OCI-LY3 (cell line): ENCODE results near the gene PNCK.

ENCODE experiments used
- H2AFZ ChIP-seq: fragments of 200-600, 300-600 bp; shearing (Covaris generic); 2 replicates; pipeline ENCODE4 v1.6.0; 2014; ENCODE audit warnings: antibody characterized with exemption, low read depth, low read length
- H3K27ac ChIP-seq: fragments of 200-600, 300-600 bp; sonication (generic); 2 replicates; pipeline ENCODE4 v1.5.1; 2014; ENCODE audit warnings: mild to moderate bottlenecking, low read length, moderate library complexity, mixed read lengths
- H3K27me3 ChIP-seq: fragments of 200-600, 300-600 bp; sonication (generic); 2 replicates; pipeline ENCODE4 v1.6.1; 2014; ENCODE audit warnings: low read depth, low read length, mixed read lengths
- H3K36me3 ChIP-seq: fragments of 200-600, 300-600 bp; sonication (generic); replicated peaks from 2 replicates; pipeline ENCODE3; 2014; ENCODE audit warnings: low read depth, low read length, mixed read lengths
- H3K4me1 ChIP-seq: fragments of 300-600, 200-600 bp; sonication (generic); 2 replicates; pipeline ENCODE4 v1.6.1; 2014; ENCODE audit warnings: low read length, mixed read lengths
- H3K4me2 ChIP-seq: fragments of 200-600, 300-600 bp; sonication (generic); 2 replicates; pipeline ENCODE4 v1.6.1; 2014; ENCODE audit warnings: low read length, mixed read lengths
- H3K4me3 ChIP-seq: fragments of 300-600, 200-600 bp; sonication (generic); 2 replicates; pipeline ENCODE4 v1.5.1; 2014; ENCODE audit warnings: antibody characterized with exemption, mild to moderate bottlenecking, low read length, moderate library complexity
- H3K79me2 ChIP-seq: fragments of 300-600, 200-600 bp; shearing (Covaris generic); 2 replicates; pipeline ENCODE4 v1.6.1; 2014; ENCODE audit warnings: mild to moderate bottlenecking, low read length, mixed read lengths
- H3K9ac ChIP-seq: fragments of 300-600, 200-600 bp; shearing (Covaris generic); 2 replicates; pipeline ENCODE4 v1.6.0; 2014; ENCODE audit warnings: mild to moderate bottlenecking, low read length, moderate library complexity
- H3K9me3 ChIP-seq: fragments of 200-600, 300-600 bp; shearing (Covaris generic); 2 replicates; pipeline ENCODE4 v1.6.1; 2014; ENCODE audit warnings: low read length, mixed read lengths; ENCODE audit not compliant: insufficient read depth
- H4K20me1 ChIP-seq: fragments of 200-600, 300-600 bp; sonication (generic); 2 replicates; pipeline ENCODE4 v1.6.1; 2016; ENCODE audit warnings: low read length, mixed read lengths; ENCODE audit not compliant: insufficient read depth
- EZH2phosphoT487 ChIP-seq: fragments of 200-600 bp; shearing (Covaris generic); IDR thresholded peaks from 2 replicates; pipeline ENCODE4 v1.6.1; 2018; ENCODE audit warnings: antibody characterized with exemption, mixed run types, low read depth
- TF ChIP-seq, protein P1 (sequence below): fragments of 200-600, 300-600 bp; sonication (generic); IDR thresholded peaks from 2 replicates; pipeline ENCODE4 v1.5.1; 2014; ENCODE audit warnings: antibody characterized with exemption, low read length, low read depth

Gene PNCK

DNA sequence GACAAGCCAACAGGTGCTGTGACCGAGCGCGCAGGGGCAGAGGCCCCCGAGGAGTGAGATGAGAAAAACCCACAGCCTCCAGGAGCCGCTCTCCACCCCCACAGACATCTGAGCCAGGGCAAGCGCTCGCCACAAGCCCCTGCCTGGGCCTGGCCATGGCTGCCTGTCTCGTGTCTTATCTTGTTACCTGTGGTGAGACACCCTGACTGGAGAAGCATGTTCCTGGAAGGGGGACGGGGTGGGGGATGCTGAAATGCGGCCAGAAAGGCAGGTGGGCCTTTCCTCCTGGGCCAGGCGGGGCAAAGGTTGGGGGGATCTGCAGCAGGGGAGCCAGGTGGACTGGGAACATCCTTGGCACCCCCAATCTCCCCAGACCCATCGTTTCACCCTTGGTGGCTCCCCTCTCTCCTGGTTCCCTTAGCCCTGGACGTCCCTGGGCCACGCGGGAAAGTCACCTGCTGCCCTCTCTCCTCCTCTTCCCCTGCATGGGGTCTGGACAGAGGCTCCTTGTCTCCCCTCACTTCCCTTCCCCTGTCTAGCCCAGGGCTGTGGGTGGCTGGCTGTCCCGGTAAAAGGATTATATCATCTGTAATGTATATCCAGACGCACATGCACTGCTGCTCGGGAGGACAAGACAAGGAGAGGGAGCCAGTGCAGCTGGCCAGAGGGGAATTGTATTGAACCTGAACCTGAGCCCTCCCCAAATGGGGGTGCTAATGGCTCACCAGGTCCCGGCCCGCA, 35.0 kb downstream of the PNCK start:
- no peaks in the 10 kb centered on the region for H3K36me3 ChIP-seq
- H2AFZ ChIP-seq, result no peak overlapping the region
- H3K9me3 ChIP-seq, result no peaks in the 10 kb centered on the region
- no peaks in the 10 kb centered on the region for H4K20me1 ChIP-seq
- peaks cover 16% of the 10 kb centered on the region; the same call in 1 of the 2 replicates for H3K4me1 ChIP-seq
- no peak for TF ChIP-seq EZH2phosphoT487
- TF ChIP-seq, protein P1, sequence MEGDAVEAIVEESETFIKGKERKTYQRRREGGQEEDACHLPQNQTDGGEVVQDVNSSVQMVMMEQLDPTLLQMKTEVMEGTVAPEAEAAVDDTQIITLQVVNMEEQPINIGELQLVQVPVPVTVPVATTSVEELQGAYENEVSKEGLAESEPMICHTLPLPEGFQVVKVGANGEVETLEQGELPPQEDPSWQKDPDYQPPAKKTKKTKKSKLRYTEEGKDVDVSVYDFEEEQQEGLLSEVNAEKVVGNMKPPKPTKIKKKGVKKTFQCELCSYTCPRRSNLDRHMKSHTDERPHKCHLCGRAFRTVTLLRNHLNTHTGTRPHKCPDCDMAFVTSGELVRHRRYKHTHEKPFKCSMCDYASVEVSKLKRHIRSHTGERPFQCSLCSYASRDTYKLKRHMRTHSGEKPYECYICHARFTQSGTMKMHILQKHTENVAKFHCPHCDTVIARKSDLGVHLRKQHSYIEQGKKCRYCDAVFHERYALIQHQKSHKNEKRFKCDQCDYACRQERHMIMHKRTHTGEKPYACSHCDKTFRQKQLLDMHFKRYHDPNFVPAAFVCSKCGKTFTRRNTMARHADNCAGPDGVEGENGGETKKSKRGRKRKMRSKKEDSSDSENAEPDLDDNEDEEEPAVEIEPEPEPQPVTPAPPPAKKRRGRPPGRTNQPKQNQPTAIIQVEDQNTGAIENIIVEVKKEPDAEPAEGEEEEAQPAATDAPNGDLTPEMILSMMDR, result no peak
- H3K27me3 ChIP-seq, result peaks cover 4% of the 10 kb centered on the region; the same call in 1 of the 2 replicates
- no peak overlapping the region for H3K9ac ChIP-seq
- no peak overlapping the region for H3K4me3 ChIP-seq
- no peaks in the 10 kb centered on the region for H3K79me2 ChIP-seq
- H3K4me2 ChIP-seq, result no peak overlapping the region
- no peak overlapping the region for H3K27ac ChIP-seq

DNA sequence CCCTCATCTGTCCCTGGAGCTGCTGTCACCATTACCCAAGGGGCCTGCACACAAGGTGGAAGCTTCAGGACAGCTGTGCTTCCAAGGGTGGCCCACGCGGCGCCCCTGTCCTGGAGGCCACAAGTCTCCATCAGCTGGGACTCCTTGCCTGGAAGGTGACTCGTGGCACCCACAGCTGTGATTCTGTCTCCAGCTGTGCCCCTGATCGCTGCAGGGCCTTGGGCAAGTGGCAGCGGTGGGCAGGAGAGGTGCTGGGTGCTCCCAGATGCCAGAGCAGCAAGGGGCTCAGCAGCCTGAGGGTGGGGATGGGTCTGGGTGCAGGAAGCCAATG, 35.6 kb downstream of the PNCK start:
- Histone ChIP-seq H3K4me3 (no peak overlapping the region), H3K36me3 (no peaks in the 10 kb centered on the region), H3K9ac (no peak overlapping the region), H3K27me3 (peaks cover 4% of the 10 kb centered on the region; the same call in 1 of the 2 replicates), H2AFZ (no peak overlapping the region), H3K79me2 (no peaks in the 10 kb centered on the region), H4K20me1 (no peaks in the 10 kb centered on the region), H3K4me2 (no peak overlapping the region), H3K27ac (no peak overlapping the region), H3K4me1 (peaks cover 16% of the 10 kb centered on the region; the same call in 1 of the 2 replicates), H3K9me3 (no peaks in the 10 kb centered on the region)
- TF ChIP-seq EZH2phosphoT487, result no peak
- TF ChIP-seq, protein P1, result no peak

DNA sequence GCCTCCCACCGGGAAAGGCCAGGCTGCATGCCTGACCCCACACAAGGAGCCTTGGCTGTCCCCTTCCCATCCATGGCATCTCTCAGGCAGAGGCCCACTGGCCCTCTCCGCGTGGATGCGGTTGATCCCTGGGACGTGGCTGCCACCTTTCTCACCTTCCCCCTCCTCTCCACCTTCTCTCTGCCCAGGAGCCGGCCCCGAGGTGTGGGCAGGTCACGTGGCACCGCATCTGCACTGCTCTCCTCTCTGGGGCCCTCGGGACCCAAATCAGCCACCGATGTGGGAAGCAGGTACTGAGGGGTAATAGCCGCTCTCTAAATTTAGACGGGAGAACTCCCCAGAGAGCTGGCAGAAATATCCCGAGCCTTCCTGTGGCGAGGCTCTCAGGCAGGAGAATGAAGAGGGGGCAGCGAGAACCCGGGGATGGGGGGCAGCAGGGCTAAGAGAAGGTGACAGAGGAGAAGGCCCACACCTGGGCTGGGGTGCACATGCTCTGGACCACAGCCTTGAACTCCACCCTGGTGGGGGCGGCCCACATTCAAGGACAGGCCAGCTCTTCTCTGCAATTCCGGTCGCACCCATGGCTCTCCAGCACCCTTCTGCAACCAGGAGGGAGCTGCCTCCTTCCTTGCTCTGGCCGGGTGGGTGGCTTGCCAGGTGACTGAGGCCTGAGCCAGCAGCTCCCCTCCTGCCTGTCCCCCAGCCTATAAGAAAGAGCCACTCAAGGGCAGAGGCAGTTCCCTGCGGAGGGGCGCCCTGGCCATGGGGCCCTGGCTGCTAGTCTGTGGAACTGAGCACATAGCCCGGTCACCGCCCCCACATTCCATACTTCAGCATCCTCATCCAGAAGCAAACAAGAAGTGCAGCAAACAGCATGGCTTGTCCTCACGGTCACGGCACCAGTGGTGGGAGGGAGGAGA, 36.2 kb downstream of the PNCK start:
- Histone ChIP-seq H3K4me2 (no peak overlapping the region), H3K27ac (no peak overlapping the region), H3K9me3 (no peaks in the 10 kb centered on the region), H3K9ac (no peak overlapping the region), H3K79me2 (no peaks in the 10 kb centered on the region), H3K36me3 (no peaks in the 10 kb centered on the region), H3K4me3 (no peak overlapping the region), H3K4me1 (peaks cover 16% of the 10 kb centered on the region; the same call in 1 of the 2 replicates), H3K27me3 (peaks cover 4% of the 10 kb centered on the region; the same call in 1 of the 2 replicates), H2AFZ (no peak overlapping the region), H4K20me1 (no peaks in the 10 kb centered on the region)
- no peak for TF ChIP-seq EZH2phosphoT487
- TF ChIP-seq, protein P1, result no peak

DNA sequence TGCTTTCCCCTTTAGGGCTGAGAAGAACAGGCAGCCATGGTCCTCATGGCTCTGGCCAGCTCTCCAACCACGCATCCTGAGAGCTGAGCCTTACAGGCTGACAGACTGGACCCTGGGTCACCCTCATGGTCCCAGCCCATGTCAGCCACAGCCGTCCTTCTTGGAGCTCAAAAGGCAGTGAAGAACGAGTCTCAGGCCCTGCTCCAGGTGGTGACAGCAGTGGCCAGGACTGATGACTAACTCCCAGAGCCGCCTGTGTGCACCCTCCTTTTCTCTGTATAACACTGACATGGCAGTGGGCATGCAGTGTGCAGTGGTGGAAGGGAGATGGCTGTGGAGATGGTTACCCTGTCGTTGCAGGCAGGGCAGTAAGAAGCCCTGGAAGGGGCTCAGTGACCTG, 36.9 kb downstream of the PNCK start:
- no peaks in the 10 kb centered on the region for H3K36me3 ChIP-seq
- H3K9ac ChIP-seq, result no peak overlapping the region
- H3K4me1 ChIP-seq, result peaks cover 16% of the 10 kb centered on the region; the same call in 1 of the 2 replicates
- no peak overlapping the region for H3K4me2 ChIP-seq
- no peak overlapping the region for H3K4me3 ChIP-seq
- H3K27me3 ChIP-seq, result peaks cover 4% of the 10 kb centered on the region; the same call in 1 of the 2 replicates
- TF ChIP-seq EZH2phosphoT487, result no peak
- TF ChIP-seq, protein P1, result no peak
- no peaks in the 10 kb centered on the region for H4K20me1 ChIP-seq
- no peaks in the 10 kb centered on the region for H3K9me3 ChIP-seq
- H3K79me2 ChIP-seq, result no peaks in the 10 kb centered on the region
- no peak overlapping the region for H2AFZ ChIP-seq
- no peak overlapping the region for H3K27ac ChIP-seq
